Activated B cell treated with CpG ODN at 0.5 μM for 24 hours (primary cell): ENCODE measurements around the gene NRXN2. TPM values are rescaled to one million over a fixed set of nuclear protein-coding genes. Genes with fewer than 3 reads are reported as not detected.

Source experiments
- ATAC-seq: fragments of 200-7000 bp; cut with Tn5 transposase; one replicate; pipeline ENCODE4 v1.10.0; 2021; ENCODE audit warnings: low read depth, mild to moderate bottlenecking, moderate library complexity
- CTCF ChIA-PET: fragments of 350-600 bp; sonication (Branson Sonifier 250); formaldehyde crosslinking; loops from one replicate; lab custom pipeline; 2021; ENCODE audit warnings: antibody characterized with exemption; lab: Charles Lee
- POLR2A ChIA-PET: fragments of 350-600 bp; sonication (Branson Sonifier 250); formaldehyde crosslinking; loops from one replicate; lab custom pipeline; 2021; ENCODE audit warnings: antibody characterized with exemption; lab: Charles Lee
- DNase-seq: peaks from one replicate; pipeline ENCODE4 v3.0.0; 2022
- H3K27ac Mint-ChIP-seq: one replicate; pipeline ENCODE4 v1.8.0; 2020; ENCODE audit warnings: mixed read lengths
- H3K27me3 Mint-ChIP-seq: one replicate; pipeline ENCODE4 v1.8.0; 2021; ENCODE audit warnings: mixed read lengths
- H3K36me3 Mint-ChIP-seq: one replicate; pipeline ENCODE4 v1.8.0; 2021; ENCODE audit warnings: low read depth, mixed read lengths
- H3K4me1 Mint-ChIP-seq: one replicate; pipeline ENCODE4 v1.8.0; 2021; ENCODE audit warnings: mixed read lengths
- H3K4me3 Mint-ChIP-seq: one replicate; pipeline ENCODE4 v1.8.0; 2020; ENCODE audit warnings: mild to moderate bottlenecking, mixed read lengths
- H3K9me3 Mint-ChIP-seq: one replicate; pipeline ENCODE4 v1.8.0; 2020; ENCODE audit warnings: mixed read lengths
- CTCF ChIP-seq: fragments of 200-600 bp; IDR thresholded peaks from one replicate; pipeline ENCODE4 v1.8.0; 2022; ENCODE audit warnings: antibody characterized with exemption, mild to moderate bottlenecking
- intact Hi-C: fragments of 100-400 bp; cut with micrococcal nuclease; formaldehyde crosslinking; loops from one replicate; pipeline ENCODE4 v1.15.1; 2024
- total RNA-seq: library from RNA; stranded (reverse); gene quantifications from 2 replicates; pipeline ENCODE4 v1.2.3, GENCODE V29; 2022

NRXN2 gene
- total RNA-seq, 1 donor from 2014 or later: 0.73 TPM

GRCh38 chr11:64632237-64632636 is 90.8 kb downstream of the NRXN2 start:
- TF ChIP-seq CTCF: no peak
- ChIA-PET CTCF (no interaction called here), POLR2A (no interaction called here)
- DNase-seq (no peak), ATAC-seq (no peak)
- H3K27me3 Mint-ChIP-seq: peaks cover 19% of the 10 kb centered on the region
- H3K9me3 Mint-ChIP-seq: no peaks in the 10 kb centered on the region
- peaks cover 17% of the 10 kb centered on the region for H3K4me1 Mint-ChIP-seq
- intact Hi-C loops: no loop called here
- H3K36me3 Mint-ChIP-seq: no peaks in the 10 kb centered on the region
- H3K27ac Mint-ChIP-seq: no peak overlapping the region
- no peak overlapping the region for H3K4me3 Mint-ChIP-seq

GRCh38 chr11:64631675-64632074 is 91.3 kb downstream of the NRXN2 start:
- no peak overlapping the region for H3K4me3 Mint-ChIP-seq
- no peak for DNase-seq
- no peak for TF ChIP-seq CTCF
- no peaks in the 10 kb centered on the region for H3K9me3 Mint-ChIP-seq
- H3K27ac Mint-ChIP-seq: no peak overlapping the region
- H3K36me3 Mint-ChIP-seq: no peaks in the 10 kb centered on the region
- peaks cover 19% of the 10 kb centered on the region for H3K27me3 Mint-ChIP-seq
- CTCF ChIA-PET: interaction anchor here (0.5 kb wide), 1 partner anchor 277 kb away, joined by 7 read pairs; no protein-coding TSS in a partner anchor
- no peak for ATAC-seq
- intact Hi-C loops: no loop called here
- H3K4me1 Mint-ChIP-seq: peaks cover 17% of the 10 kb centered on the region
- POLR2A ChIA-PET: no interaction called here

GRCh38 chr11:64629796-64630562 is 93.0 kb downstream of the NRXN2 start:
- Mint-ChIP-seq H3K4me1 (peaks cover 25% of the 10 kb centered on the region), H3K27me3 (peaks cover 14% of the 10 kb centered on the region), H3K36me3 (no peaks in the 10 kb centered on the region), H3K4me3 (no peak overlapping the region), H3K27ac (no peak overlapping the region), H3K9me3 (no peaks in the 10 kb centered on the region)
- intact Hi-C loops: no loop called here
- no peak for TF ChIP-seq CTCF
- CTCF ChIA-PET: no interaction called here
- POLR2A ChIA-PET: no interaction called here
- ATAC-seq: no peak
- no peak for DNase-seq

GRCh38 chr11:64629103-64629502 is 93.9 kb downstream of the NRXN2 start:
- H3K36me3 Mint-ChIP-seq: no peaks in the 10 kb centered on the region
- H3K27me3 Mint-ChIP-seq: peaks cover 7% of the 10 kb centered on the region
- no peak for TF ChIP-seq CTCF
- DNase-seq (no peak), ATAC-seq (no peak)
- no peaks in the 10 kb centered on the region for H3K9me3 Mint-ChIP-seq
- H3K4me3 Mint-ChIP-seq: no peak overlapping the region
- intact Hi-C loops: no loop called here
- CTCF ChIA-PET: no interaction called here
- no peak overlapping the region for H3K27ac Mint-ChIP-seq
- POLR2A ChIA-PET: no interaction called here
- peaks cover 29% of the 10 kb centered on the region for H3K4me1 Mint-ChIP-seq

GRCh38 chr11:64628596-64628995 is 94.4 kb downstream of the NRXN2 start:
- CTCF ChIA-PET: no interaction called here
- Mint-ChIP-seq H3K9me3 (no peaks in the 10 kb centered on the region), H3K27ac (no peak overlapping the region), H3K36me3 (no peaks in the 10 kb centered on the region), H3K27me3 (peaks cover 5% of the 10 kb centered on the region), H3K4me1 (peaks cover 25% of the 10 kb centered on the region), H3K4me3 (no peak overlapping the region)
- ATAC-seq (no peak), DNase-seq (no peak)
- POLR2A ChIA-PET: no interaction called here
- TF ChIP-seq CTCF: no peak
- intact Hi-C loops: no loop called here
